ENCODE results near the gene SIAH1.

DNA sequence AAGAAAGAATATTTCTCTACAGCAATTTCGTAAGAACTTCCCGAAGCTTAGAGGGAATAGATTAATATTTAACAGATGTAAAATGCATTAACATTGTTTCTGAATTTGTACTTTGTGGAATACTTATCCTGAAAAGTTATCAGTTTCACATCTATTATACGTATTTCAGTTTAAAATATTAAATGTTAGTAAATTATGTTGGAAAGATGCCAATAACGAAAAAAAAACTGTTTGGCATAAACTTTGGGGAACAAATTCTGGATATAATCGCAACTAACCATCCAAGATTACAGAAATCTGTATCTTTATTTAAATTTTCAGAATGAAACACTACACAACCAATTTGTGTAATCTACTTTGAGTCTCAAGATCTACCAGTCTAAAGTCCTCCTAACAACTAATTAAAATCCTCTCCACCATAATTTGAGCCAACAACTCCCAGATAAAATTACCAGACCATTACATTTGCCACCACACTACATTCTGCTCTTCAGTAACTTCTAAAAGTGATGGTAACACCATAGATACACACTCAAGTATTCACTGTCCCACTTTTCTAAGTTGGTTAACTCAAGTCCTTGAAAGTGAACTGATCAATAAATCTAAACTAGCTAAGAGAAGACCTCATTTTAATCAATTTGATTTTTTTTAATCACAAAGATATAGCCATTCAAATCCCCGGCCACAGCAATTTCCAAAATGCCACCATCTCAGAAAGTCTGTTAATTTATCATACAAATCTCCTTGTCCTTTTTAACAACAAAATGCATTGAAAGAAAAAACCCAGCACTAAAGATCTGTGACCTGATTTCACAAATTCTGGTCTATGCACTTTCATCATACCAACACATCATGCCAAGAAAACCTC lies 2.0 kb downstream of the SIAH1 start:
- TF ChIP-seq, protein P1, sequence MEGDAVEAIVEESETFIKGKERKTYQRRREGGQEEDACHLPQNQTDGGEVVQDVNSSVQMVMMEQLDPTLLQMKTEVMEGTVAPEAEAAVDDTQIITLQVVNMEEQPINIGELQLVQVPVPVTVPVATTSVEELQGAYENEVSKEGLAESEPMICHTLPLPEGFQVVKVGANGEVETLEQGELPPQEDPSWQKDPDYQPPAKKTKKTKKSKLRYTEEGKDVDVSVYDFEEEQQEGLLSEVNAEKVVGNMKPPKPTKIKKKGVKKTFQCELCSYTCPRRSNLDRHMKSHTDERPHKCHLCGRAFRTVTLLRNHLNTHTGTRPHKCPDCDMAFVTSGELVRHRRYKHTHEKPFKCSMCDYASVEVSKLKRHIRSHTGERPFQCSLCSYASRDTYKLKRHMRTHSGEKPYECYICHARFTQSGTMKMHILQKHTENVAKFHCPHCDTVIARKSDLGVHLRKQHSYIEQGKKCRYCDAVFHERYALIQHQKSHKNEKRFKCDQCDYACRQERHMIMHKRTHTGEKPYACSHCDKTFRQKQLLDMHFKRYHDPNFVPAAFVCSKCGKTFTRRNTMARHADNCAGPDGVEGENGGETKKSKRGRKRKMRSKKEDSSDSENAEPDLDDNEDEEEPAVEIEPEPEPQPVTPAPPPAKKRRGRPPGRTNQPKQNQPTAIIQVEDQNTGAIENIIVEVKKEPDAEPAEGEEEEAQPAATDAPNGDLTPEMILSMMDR (optimal IDR thresholded peaks at IDR 0.05 in 1 of 3, IDR thresholded peaks at IDR 0.05 in 1 of 3, conservative IDR thresholded peaks at IDR 0.05 in 1 of 3; ENCODE audit: extremely low read depth in 1 of 3, insufficient read depth in 2 of 3, low read length in 3 of 3), result no peak
- no peak for TF ChIP-seq EZH2 (IDR thresholded peaks at IDR 0.05; ENCODE audit: low read length)
